Stimulated activated CD4-positive, alpha-beta T cell treated with anti-CD3 and anti-CD28 coated beads, Interleukin-15, amount 100 ng/mL, for 24 hours (primary cell): ENCODE data around the gene PTPRD.

Experiments used
- DNase-seq: peaks from one replicate; pipeline ENCODE4 v3.0.0-alpha.2; 2020

PTPRD gene

DNA sequence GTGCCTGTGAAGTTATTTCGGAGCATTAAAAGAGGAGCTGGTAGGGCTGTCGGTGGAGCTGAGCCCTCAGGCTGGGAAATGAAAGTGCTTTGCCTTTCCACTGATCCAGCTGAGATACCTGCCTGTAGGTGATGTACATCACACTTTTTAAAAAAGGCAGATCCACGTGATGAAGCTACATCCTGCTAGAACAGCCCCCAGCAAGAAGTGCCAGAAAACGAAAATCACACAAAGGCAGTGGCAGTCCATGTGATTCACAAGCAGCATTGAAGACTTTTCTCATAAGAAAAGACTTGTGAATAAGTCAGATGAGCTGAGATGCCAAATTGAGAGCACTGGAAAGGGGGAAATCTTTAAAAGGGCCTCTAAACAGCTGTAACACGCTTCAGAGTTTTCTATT, 765.1 kb downstream of the PTPRD start:
- no peak for DNase-seq

DNA sequence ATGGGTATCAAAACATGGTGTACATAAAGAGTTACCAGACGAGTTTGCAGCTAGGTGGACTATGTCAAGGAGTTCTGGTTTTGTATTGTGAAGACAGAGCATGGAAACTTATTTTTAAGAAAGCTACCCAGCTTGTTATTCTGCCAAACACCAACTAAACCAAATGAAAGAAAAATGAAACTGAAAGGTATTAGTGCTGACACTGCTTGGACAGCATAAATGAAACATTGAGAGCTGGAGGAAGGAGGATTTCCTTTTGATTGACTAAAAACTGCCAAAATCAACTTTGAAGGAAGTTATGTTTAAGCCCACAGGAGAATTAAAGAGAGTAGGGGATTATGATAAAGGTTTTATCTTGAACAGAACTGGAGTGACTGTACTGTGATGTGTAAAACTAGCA, 766.2 kb downstream of the PTPRD start:
- DNase-seq: no peak

DNA sequence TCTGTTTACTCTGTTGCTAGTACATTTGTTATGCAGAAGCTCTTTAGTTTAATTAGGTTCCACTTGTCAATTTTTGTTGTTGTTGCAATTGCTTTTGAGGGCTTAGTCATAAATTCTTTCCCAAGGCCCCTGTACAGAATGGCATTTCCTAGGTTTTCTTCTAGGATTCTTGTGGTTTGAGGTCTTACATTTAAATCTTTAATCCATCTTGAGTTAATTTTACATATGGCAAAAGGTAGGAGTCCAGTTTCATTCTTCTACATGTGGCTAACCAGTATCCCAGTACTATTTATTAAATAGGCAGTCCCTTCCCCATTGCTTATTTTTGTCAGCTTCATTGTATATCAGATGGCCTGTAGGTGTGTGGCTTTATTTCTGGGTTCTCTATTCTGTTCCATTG, 792.4 kb downstream of the PTPRD start:
- DNase-seq: no peak

DNA sequence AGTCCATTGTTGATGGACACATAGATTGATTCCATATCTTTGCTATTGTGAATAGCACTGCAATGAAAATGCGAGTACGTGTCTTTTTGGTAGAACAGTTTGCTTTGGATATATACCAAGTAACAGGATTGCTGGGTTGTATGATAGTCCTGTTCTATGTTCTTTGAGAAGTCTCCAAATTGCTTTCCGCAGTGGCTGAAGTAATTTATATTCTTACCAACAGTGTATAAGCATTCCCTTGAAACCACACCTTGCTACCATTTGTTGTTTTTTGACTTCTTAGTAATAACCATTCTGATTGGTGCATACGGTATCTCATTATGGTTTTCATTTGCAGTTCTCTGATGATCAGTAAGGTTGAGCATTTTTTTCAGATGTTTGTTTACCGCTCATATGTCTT, 792.9 kb downstream of the PTPRD start:
- no peak for DNase-seq

DNA sequence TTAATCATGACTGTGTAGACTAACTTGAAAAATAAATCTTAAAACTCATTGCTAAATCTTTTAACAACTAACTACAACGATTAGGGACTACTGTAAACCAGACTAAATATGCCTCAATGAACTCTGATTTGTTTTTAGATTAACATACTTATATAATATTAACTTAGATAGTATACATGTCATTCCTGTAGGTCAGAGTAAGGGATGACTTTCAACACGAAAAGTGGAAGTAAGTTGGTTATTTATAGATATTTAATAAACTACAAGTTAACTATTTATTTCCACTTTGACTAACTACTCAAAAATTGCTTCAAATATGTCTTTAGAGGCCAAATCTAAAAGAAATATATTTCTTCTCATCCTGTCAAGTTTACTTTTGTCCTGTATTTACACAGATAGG, 795.6 kb downstream of the PTPRD start:
- DNase-seq: no peak

DNA sequence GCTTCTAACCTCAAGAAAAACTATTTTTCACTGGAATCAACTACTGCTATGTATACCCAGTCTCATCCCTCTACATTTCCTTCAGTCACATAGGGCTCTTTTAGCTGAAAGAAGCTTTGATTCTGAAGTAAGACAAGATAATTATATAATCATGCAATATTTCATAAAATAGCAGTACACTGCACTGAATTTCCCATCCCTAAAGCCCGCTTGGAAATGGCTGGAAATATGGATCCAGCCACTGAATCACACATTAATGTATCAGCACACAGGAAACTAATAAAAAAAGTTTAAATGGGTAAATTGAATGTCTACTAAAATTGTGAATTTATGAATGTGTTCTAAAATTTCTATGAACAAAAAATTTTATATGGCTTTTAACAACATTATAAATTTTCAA, 808.7 kb downstream of the PTPRD start:
- no peak for DNase-seq

DNA sequence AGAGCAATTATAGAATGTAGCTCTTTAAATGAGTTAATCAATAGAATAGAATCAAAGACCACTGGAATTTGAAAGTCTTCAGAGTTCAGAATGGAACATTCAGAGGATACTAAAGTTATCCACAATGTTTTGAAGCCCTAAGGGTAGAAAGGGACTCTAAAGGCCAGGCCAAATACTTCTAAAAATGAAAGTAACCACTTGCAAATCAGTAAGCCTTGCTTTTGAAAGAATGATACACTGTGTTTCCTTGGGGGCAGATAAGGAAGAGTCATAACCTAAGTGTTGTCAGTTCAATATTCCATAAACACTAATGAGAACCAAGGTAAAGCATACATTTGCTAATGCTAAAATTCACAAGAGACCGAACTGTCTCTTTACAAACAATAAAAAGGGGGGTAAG, 813.5 kb downstream of the PTPRD start:
- DNase-seq: no peak

DNA sequence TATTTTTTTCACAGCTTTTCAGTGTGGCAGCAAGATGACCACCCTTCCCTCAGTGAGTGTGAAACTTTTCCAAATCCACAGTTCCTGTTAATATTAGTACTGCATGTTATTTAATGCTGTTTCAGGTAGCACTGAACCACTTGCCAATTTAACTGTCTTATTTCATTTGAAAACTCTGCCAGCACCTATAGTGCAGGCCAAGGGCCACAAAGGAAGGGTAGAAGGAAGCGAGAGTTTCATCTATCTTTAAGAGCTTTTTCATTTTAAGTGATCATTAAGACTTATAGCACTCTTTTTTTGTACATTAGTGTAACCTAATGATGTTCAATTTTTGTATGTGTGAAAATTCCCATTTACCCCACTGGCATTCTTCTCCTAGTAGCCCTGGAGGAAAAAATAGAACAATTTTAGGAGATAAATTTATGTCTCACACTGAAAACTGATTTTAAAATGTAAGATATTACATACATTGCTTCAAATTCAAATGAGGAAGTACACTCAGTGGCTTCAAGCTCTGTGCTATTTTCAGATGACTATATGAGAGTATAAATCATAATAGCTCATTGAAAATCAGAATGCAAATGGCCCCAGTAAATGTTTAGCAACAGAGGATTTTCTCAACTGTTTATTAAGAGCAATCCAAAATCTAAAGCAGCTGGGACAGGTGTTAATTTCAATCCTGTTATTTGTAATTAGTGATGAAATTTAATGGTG, 820.5 kb downstream of the PTPRD start:
- no peak for DNase-seq

DNA sequence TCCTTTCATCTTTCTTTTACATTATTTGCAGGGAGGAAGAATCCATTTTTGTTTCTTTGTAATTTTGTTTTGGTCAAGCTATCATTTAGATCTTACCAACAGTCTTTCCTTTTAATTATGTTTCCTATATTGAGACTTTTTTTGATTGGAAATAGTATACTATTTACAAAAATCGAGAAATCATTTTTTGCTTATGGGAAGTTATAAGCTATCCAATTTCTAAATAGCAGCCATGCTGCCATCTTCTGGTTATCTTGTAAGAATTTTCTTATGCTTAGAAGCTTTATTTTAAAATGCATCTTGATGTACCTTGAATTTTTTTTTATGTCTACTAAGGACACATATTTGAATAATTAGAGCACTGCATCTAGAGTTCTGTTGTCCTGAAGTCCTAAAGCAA, 821.2 kb downstream of the PTPRD start:
- no peak for DNase-seq

DNA sequence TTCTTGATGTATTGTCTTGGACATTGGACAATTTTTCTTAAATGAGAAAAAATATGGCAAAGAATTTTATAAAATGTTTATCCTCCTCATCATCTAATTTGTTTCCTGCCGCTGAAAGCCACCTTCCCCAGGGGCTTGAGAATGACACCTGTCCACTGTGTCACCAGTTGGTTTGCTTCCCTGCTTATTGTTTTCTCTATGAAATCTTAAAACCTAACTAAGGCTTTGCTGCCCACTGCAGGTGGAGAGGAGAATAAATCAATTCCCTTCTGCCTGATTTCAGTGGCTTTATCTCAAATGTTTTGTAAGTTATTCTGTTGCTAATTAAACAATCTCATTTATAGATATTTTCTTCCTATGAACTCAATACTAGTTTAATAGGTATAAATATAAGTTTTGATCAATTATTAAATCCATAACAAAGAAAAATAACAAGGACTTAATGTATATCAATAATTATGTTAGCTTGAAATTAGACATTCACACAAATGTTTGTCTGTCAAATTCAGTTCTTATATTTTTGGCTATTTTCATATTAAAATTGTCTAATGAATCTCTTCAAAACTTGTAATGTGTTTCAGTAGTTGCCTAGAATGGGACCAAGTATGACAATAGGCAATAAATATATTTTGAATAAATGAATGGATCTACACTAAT, 822.5 kb downstream of the PTPRD start:
- peak; percentile 14 for DNase-seq

DNA sequence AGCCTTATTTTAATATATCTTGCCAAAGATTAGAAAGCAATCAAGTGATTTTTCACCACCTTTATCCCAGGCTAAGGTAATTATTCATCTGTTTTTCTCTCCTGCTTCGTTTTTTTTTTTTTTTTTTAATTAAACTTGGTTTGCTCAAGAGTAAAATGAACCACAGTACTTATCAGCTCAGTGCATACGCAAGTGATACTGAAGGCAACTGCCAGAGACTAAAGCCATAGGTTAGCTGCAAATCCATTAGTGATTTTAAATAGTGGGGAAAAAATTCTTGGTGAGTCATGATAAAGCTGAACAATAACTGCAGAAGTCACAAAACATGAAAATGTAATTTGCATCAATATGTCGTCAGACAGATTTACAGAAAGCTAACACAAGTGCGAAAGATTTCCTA, 829.1 kb downstream of the PTPRD start:
- no peak for DNase-seq

DNA sequence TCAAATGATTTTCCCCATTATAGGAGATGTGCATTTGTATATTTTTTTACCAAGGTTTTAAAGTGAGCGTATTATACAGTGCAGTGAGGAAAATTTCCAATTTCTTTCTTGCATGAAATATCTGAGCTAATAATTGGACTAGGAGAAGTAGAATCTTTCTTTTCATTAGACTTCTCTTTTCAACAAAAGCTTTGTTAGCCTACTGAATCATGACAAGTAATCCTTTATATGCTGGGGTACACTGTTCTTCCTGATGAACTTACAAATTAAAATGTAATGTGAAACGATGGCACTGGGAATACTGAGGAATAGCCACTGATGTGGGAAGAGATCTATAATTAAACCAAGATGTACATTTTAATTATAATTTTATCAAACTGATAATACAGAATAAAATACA, 829.6 kb downstream of the PTPRD start:
- DNase-seq: no peak

DNA sequence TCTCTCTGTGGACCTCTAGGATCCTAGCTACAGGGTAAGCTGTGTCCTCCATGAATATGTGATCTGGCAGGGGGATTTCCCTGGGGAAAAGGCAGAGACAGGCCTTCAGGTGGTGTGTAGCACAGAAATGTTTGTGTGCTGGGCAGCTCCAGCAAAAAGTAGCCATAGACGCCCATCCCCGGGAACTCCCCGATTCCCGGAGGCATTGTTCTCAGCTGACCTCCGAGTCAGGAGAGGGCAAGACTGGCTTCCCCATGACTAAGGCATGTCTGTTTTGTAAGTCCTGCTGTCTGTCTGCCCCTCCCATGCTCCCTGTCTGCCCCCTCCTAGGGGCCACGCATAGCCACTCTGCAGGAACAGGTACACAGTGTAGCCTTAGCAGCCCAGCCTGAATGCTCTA, 834.5 kb downstream of the PTPRD start:
- no peak for DNase-seq

DNA sequence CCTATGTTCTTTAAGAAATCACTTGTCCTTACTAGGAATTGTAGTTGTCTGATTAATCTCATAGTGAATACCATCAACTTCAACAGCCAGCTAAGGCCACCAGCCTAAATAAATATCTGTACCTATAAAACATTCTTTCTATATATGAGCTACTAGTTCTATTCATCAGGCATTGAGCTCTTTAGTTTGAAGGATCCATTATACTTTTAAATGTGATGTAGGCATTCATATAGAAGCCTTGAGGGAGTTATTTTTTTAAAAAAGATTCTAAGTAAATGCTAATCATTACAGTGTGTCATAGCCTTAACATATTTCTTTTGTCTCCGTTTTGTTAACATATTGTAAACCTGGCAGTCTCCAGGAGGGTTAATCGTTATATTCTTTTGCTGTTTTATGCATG, 838.3 kb downstream of the PTPRD start:
- no peak for DNase-seq

DNA sequence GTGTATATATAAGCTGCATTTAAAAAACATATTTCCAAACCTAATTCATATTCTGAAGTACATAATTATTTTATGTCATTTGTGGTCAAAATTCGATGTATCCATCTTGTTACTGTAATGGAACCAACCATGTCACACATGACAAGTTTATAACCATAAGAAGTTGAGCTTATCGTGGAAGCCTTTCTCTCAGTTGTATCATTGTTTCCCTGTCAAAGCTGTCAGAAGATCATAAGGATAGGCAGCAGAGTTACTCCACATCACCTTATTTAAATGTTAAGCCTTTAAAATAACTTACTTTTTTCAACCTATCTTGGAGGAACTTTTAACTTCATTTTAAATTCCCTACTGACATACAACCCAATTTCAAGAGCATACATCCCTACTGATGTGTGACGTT, 841.5 kb downstream of the PTPRD start:
- no peak for DNase-seq

DNA sequence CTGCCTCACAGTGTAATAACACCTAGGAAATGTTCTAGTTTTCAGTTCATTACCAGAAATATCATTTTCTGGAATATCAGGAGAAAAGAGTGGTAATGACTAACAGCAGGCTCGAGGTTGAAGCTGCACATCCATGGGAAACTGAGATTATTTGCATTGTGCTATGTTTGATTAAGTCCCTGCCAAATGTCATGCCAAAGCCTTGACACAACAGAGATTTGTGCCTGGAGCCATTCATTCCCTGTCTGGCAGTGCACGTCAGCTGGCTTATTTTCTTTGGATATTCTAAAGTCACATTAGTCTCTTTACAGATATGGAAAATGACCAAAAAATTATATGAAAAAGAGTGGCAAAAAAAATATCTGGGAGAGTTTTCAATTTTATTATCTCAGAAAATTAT, 848.0 kb downstream of the PTPRD start:
- no peak for DNase-seq

DNA sequence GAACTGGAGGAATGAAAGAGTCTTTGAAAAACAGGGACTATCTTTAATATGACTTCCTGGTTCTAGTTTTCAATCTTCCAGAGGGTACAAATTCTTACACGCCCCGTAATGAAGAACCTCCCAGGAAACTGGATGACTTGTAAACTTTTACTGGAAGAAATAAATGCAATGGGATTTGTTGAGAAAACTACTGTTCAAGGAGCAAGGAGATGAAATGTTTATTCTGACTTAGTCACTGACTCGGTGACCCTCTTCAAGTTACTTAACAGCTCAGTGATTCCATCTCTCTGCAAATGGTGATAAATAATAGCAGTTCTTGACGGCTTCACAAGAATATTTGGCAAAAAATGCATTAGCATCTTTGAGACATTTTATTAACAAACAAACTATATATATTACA, 858.6 kb downstream of the PTPRD start:
- DNase-seq: no peak

DNA sequence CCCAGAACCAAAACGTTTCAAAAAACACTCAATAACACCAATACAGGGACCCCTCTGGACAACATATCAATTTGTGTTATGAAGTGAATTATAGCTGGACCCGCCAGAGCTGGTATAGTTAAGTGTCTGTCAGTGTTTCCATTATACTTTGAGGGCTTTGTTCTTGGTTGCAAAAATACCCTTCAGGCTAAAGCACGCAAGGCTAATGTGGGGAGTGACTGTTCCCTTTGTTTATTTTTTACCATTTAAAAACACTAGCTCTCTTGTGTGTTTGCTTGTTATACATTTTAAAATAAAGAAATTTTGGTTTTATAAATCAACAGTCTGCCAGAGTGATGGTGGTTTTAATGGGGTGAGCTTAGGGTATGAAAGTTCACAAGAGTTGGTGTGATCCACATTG, 859.5 kb downstream of the PTPRD start:
- no peak for DNase-seq

DNA sequence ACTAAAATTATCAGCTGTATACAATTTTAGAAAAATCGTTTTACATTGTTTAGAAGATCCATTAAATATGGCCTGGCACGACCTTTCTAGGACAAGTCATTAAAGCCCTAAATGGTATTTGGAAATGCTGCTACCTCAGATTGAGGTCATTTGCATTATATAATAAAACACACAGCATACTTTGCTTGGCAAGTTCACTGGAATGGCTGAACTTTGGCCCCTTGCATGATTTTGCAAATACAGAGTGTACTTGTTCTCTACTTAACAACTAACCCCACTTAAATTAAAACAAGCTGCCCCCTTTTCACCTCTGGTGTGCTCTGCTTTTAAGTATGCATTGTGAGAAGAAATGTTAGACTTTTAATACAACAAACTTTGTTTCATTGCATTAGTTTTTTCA, 860.1 kb downstream of the PTPRD start:
- DNase-seq: no peak

DNA sequence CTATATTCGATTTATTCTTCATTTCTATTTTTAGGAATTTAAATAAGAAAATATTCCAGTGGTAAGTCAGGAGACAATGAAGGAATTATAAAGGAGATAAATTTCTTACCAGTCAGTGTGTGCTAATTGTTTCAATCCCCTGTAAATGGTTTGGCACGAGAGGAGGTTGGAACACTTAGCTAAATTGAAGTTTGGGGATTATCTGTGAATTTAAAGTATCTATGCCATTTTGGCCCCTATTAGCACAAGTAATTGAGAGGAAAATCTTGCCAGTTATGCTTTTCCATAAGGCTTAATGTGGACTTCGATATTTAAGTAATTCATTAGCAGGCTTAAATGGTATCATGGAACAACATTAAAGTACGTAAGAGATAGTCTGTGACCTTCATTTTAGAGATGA, 860.8 kb downstream of the PTPRD start:
- no peak for DNase-seq

DNA sequence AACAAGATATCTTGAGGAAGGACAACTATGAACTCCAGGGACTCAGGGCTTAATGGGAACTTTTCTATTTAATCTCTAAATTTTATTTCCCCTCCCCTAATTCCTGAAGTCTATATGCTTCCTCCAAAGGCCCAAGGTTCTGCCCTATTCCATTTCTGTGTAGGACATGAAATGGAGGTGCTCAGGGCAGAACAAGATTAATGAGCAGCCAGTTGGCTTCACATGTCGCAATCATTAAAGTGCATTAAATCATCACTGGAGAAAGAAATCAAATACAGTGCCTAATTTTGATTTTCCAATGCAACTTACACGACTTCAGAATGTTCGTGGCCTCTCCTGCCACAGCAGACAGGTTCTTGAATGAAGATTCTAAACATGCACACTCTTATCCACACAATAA, 862.1 kb downstream of the PTPRD start:
- no peak for DNase-seq

DNA sequence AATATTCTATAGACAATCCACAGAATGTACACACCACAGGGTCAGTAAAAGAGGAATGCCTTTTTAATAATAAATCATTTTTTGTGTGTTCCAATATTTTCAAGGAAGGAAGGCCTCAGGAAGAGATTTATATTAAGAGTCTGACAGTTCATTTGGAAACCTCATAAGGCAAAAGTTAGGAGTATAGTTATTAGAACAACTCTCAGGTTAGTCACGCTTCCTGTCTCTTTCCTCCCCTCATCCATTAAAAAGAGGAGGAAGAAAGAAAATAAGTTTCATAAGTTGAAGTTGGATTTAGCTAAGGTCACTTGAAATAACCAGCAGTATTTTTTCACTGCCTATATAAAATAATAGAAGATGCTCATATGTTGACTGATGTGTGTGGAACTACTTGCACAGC, 863.2 kb downstream of the PTPRD start:
- DNase-seq: no peak

DNA sequence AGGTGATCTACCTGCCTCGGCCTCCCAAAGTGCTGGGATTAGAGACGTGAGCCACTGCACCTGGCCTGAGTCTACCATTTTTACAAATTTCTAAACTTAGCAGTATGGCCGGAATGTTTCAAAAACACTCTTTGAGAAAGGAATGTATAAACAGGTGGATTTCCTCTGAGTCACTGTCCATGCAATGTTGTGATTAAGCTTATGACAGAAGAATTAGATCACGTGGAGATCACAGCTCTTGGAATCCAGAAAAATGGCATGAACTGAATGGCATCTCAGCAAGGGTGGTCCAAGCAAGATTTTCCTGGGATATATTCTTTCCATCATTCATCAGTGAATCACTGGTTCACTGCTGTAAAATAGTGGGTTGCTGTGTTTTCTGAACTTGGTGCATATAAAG, 865.0 kb downstream of the PTPRD start:
- DNase-seq: no peak

DNA sequence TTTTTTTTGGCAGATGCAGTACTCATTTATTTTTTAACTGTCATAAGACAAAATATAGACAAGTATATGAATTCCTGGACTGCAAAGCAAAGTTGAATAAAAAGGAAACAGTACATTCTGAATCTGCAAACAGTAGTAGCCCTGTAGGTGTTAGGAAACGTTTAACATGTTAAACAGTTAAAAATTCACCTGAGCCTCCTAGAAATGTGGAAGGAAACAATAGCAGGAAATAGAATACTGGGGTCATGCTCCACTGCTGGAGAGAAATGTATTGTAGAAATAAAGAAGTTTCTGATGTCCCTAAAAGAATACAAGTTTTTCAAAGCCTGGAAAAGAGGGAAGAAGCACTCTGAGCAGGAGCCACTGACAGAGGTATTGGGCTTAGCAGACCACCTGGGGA, 866.0 kb downstream of the PTPRD start:
- DNase-seq: no peak

DNA sequence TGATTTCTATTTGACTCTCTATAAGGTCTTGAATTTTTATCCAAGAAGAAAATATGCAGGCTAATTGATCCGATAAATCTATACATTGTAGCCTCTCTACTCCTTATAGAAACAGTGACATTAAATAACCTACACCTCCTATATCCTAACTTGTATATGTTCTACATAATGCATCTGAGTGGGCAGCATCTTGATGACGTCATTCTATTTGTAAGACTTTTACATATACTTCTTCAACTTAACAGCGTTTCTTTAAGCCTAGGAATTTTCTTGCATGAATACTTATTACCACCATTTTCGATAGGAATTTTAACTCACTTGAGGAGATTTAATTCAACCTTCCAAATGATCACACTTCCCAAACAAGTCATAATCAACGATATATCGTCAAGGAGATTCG, 869.0 kb downstream of the PTPRD start:
- DNase-seq: no peak
